DND-41 (cell line): ENCODE data around the gene MIAT.

Experiments
- EZH2 ChIP-seq: IDR thresholded peaks from 3 replicates; pipeline ENCODE4 v1.6.1; 2012; ENCODE audit warnings: borderline replicate concordance, low read depth, mild to moderate bottlenecking, moderate library complexity, low read length, inconsistent platforms; ENCODE audit not compliant: severe bottlenecking
- TF ChIP-seq, protein P1 (sequence below): IDR thresholded peaks from 2 replicates; pipeline ENCODE4 v1.5.1; 2012; ENCODE audit warnings: borderline replicate concordance, low read length, moderate library complexity, mild to moderate bottlenecking; ENCODE audit not compliant: poor library complexity, severe bottlenecking; ENCODE audit errors: extremely low read depth

GRCh38 chr22:26680485-26680884 lies 23.1 kb downstream of the MIAT start:
- TF ChIP-seq EZH2, result no peak
- TF ChIP-seq, protein P1, sequence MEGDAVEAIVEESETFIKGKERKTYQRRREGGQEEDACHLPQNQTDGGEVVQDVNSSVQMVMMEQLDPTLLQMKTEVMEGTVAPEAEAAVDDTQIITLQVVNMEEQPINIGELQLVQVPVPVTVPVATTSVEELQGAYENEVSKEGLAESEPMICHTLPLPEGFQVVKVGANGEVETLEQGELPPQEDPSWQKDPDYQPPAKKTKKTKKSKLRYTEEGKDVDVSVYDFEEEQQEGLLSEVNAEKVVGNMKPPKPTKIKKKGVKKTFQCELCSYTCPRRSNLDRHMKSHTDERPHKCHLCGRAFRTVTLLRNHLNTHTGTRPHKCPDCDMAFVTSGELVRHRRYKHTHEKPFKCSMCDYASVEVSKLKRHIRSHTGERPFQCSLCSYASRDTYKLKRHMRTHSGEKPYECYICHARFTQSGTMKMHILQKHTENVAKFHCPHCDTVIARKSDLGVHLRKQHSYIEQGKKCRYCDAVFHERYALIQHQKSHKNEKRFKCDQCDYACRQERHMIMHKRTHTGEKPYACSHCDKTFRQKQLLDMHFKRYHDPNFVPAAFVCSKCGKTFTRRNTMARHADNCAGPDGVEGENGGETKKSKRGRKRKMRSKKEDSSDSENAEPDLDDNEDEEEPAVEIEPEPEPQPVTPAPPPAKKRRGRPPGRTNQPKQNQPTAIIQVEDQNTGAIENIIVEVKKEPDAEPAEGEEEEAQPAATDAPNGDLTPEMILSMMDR, result no peak
